ENCODE measurements around the gene KIF23. TPM values are rescaled to one million over a fixed set of nuclear protein-coding genes. Genes with fewer than 3 reads are reported as not detected.

KIF23 gene
- total RNA-seq, 1 donor from 2014 or later = 37.8 TPM

- Mint-ChIP-seq H3K9me3 (no peaks in the 10 kb centered on the region), H3K27me3 (ENCODE audit: low read depth) (no peaks in the 10 kb centered on the region), H3K4me3 (no peak overlapping the region), H3K4me1 (peaks cover 9% of the 10 kb centered on the region), H3K27ac (no peak overlapping the region), H3K36me3 (peaks cover 3% of the 10 kb centered on the region)
- no peak for TF ChIP-seq CTCF (IDR thresholded peaks at IDR 0.05; ENCODE audit: unreplicated experiment)
- no peak for DNase-seq (ENCODE audit: low spot score in 2 of 2, unreplicated experiment in 2 of 2)
These were observed 82.9 kb downstream of the KIF23 start for GRCh38 chr15:69497076-69497475.

GRCh38 chr15:69497667-69498066 lies 83.5 kb downstream of the KIF23 start:
- Mint-ChIP-seq H3K4me3 (no peak overlapping the region), H3K27ac (no peak overlapping the region), H3K4me1 (peaks cover 9% of the 10 kb centered on the region), H3K9me3 (no peaks in the 10 kb centered on the region), H3K36me3 (no peaks in the 10 kb centered on the region), H3K27me3 (ENCODE audit: low read depth) (no peaks in the 10 kb centered on the region)
- no peak for TF ChIP-seq CTCF (IDR thresholded peaks at IDR 0.05; ENCODE audit: unreplicated experiment)
- no peak for DNase-seq (ENCODE audit: low spot score in 2 of 2, unreplicated experiment in 2 of 2)

Other genes starting within 250 kb of the KIF23 start
- 0.59 to 1.2 TPM (median 0.89 TPM) in 3 replicates for gene PAQR5, start 115.4 kb upstream of the KIF23 start, total RNA-seq
- 1,296 to 1,333 TPM (median 1,329 TPM) in 3 replicates for gene RPLP1, start 38.5 kb downstream of the KIF23 start, total RNA-seq